OCI-LY7 (cell line): ENCODE data around the gene CALD1.

Source experiments
- EZH2phosphoT487 ChIP-seq: fragments of 200-600 bp; sonication (generic); IDR thresholded peaks from 2 replicates; pipeline ENCODE4 v1.6.1; 2018; ENCODE audit warnings: low read depth, borderline replicate concordance, mild to moderate bottlenecking, mixed run types, antibody characterized with exemption, low read length, moderate library complexity, mixed read lengths
- TF ChIP-seq, protein P1 (sequence below): fragments of 200-600 bp; sonication (generic); conservative IDR thresholded peaks from 2 replicates; pipeline ENCODE4 v1.5.1; 2014; ENCODE audit warnings: mild to moderate bottlenecking, antibody characterized with exemption, low read length, moderate library complexity, mixed read lengths

DNA sequence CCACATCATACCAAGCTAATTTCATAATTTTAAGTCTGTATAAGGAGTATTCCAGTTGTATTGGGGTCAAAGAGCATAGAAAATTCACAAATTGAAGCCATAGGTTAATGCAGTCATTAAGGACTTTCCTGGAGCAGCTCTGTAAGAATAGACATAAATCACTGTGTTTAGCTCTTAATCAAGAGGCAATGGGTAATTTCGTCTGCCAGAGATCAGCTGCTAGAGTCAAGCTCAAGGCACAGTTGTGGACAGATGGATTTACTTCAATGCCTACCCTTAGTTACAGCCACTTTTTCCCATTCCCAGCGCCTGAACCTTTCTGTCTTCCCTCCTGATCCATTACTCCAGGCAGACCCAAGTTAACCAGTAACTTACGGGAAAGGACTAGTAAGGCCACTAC, 166.3 kb downstream of the CALD1 start:
- TF ChIP-seq, protein P1, sequence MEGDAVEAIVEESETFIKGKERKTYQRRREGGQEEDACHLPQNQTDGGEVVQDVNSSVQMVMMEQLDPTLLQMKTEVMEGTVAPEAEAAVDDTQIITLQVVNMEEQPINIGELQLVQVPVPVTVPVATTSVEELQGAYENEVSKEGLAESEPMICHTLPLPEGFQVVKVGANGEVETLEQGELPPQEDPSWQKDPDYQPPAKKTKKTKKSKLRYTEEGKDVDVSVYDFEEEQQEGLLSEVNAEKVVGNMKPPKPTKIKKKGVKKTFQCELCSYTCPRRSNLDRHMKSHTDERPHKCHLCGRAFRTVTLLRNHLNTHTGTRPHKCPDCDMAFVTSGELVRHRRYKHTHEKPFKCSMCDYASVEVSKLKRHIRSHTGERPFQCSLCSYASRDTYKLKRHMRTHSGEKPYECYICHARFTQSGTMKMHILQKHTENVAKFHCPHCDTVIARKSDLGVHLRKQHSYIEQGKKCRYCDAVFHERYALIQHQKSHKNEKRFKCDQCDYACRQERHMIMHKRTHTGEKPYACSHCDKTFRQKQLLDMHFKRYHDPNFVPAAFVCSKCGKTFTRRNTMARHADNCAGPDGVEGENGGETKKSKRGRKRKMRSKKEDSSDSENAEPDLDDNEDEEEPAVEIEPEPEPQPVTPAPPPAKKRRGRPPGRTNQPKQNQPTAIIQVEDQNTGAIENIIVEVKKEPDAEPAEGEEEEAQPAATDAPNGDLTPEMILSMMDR = no peak
- TF ChIP-seq EZH2phosphoT487 = no peak
